Measurements from ENCODE around the gene ZNF717. TPM values are rescaled to one million over a fixed set of nuclear protein-coding genes. Genes with fewer than 3 reads are reported as not detected.

ZNF717 gene
- total RNA-seq, 2 donors from 2014 or later: 9.5 to 10.5 TPM

DNA sequence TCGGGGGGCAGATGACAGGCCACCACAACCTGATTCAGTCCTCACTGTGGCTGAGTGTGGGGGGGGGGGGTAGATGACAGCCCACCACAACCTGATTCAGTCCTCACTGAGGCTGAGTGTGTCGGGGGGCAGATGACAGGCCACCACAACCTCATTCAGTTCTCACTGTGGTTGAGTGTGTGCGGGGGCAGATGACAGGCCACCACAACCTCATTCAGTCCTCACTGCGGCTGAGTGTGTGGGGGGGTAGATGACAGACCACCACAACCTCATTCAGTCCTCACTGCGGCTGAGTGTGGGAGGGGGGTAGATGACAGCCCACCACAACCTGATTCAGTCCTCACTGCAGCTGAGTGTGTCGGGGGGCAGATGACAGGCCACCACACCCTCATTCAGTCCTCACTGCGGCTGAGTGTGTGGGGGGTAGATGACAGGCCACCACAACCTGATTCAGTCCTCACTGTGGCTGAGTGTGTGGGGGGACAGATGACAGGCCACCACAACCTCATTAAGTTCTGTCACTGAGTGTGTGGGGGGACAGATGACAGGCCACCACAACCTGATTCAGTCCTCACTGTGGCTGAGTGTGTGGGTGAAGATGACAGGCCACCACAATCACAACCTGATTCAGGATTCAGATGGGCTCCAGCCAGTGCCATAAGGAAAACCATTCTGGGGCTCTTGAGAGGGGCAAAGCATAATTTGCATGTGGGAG, 16.9 kb downstream of the ZNF717 start:
- Histone ChIP-seq H3K4me1 (no peaks in the 10 kb centered on the region), H3K9me3 (no peaks in the 10 kb centered on the region), H3K27me3 (no peaks in the 10 kb centered on the region), H3K4me3 (no peak overlapping the region), H3K36me3 (no peaks in the 10 kb centered on the region), H3K27ac (no peak overlapping the region), H3K9ac (ENCODE audit: low read depth in 2 of 2, low read length in 2 of 2) (no peak overlapping the region)
- intact Hi-C loops (cut with DNase I): no loop called here
- TF ChIP-seq, protein P1, sequence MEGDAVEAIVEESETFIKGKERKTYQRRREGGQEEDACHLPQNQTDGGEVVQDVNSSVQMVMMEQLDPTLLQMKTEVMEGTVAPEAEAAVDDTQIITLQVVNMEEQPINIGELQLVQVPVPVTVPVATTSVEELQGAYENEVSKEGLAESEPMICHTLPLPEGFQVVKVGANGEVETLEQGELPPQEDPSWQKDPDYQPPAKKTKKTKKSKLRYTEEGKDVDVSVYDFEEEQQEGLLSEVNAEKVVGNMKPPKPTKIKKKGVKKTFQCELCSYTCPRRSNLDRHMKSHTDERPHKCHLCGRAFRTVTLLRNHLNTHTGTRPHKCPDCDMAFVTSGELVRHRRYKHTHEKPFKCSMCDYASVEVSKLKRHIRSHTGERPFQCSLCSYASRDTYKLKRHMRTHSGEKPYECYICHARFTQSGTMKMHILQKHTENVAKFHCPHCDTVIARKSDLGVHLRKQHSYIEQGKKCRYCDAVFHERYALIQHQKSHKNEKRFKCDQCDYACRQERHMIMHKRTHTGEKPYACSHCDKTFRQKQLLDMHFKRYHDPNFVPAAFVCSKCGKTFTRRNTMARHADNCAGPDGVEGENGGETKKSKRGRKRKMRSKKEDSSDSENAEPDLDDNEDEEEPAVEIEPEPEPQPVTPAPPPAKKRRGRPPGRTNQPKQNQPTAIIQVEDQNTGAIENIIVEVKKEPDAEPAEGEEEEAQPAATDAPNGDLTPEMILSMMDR (IDR thresholded peaks at IDR 0.05): no peak
- DNase-seq: no peak

DNA sequence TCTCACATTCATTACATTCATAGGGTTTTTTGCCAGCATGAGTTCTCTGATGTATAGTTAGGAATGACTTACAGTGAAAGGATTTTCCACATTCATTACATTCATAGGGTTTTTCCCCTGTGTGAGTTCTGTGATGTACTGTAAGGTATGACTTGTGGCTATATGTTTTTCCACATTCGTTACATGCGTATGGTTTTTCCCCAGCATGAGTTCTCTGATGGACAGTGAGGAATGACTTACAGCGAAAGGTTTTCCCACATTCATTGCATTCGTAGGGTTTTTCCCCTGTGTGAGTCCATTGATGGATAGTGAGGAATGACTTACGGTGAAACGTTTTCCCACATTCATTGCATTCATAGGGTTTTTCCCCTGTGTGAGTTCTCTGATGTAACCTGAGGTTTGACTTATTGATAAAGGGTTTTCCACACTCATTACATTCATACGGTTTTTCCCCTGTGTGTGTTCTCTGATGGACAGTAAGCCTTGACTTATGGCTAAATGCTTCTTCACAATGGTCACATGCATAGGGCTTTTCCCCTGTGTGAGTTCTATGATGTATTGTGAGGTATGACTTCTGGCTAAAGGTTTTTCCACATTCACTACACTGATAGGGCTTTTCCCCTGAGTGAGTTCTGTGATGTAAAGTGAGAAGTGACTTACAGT, 47.4 kb downstream of the ZNF717 start:
- DNase-seq: no peak
- Histone ChIP-seq H3K4me1 (no peaks in the 10 kb centered on the region), H3K36me3 (no peaks in the 10 kb centered on the region), H3K27me3 (no peaks in the 10 kb centered on the region), H3K9ac (ENCODE audit: low read depth in 2 of 2, low read length in 2 of 2) (no peak overlapping the region), H3K4me3 (no peak overlapping the region), H3K9me3 (peaks cover 4% of the 10 kb centered on the region), H3K27ac (no peak overlapping the region)
- TF ChIP-seq, protein P1 (IDR thresholded peaks at IDR 0.05): no peak
- intact Hi-C loops (cut with DNase I): no loop called here

DNA sequence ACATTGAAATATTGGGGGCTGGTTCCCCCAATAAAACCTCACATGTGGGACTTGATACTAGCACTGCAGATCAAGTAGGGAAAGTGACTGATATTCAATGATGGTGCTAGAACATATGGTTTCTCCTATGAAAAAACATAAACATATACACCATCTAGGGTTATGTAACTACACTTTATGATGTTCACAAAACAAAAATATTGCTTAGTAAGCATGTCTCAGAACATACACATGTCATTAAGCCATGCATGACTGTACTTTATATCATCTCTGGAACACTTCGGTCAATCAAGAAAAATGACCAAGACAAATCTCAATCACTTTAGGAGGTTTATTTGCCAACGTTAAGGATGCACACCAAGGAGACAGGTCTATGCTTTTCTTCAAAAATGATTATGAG, 57.4 kb downstream of the ZNF717 start:
- H3K9me3 ChIP-seq: no peaks in the 10 kb centered on the region
- H3K9ac ChIP-seq (ENCODE audit: low read depth in 2 of 2, low read length in 2 of 2): no peak overlapping the region
- no peaks in the 10 kb centered on the region for H3K27me3 ChIP-seq
- no peak for DNase-seq
- intact Hi-C loops (cut with DNase I): no loop called here
- H3K4me1 ChIP-seq: no peaks in the 10 kb centered on the region
- no peak overlapping the region for H3K27ac ChIP-seq
- TF ChIP-seq, protein P1 (IDR thresholded peaks at IDR 0.05): no peak
- no peak overlapping the region for H3K4me3 ChIP-seq
- H3K36me3 ChIP-seq: no peaks in the 10 kb centered on the region

DNA sequence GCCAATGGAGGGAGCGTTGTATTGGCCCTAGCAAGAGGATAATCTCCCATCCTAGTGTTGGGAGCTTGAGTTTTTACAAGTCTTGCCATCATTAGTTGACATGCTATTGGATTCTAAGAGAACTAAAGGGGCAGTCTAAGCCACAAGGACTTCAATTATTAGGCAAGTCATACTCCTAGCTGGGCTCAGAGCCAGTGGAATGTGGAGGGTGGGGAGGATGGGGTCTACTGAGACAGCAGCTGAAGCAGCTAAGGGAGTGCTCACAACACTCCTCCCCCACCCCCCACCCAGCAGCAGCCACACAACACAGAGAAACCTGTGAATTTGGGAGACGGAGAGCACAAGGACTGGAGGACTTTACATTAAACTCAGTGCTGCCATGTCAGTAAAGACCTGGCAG, 93.3 kb downstream of the ZNF717 start:
- TF ChIP-seq, protein P1 (IDR thresholded peaks at IDR 0.05): no peak

DNA sequence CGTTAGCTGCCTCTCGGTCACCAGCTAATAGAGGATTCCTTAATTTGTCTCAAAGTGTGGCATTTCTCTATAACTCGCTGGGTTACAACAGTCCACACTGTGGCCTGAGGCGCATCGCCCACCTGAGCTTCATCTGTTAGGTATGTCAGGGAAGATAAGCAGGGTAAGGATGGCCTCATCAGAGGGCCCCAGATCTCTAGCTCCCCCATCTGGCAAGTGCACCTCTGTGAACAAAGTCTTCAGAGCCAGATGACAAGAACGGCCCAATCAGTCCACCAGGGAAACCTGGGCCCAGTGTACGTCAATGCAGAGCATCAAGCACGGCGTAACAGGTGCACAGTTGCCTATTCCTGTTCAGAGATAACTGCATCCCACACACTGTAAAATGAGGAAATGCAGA, 98.0 kb downstream of the ZNF717 start:
- H3K36me3 ChIP-seq: no peaks in the 10 kb centered on the region
- no peaks in the 10 kb centered on the region for H3K9me3 ChIP-seq
- TF ChIP-seq, protein P1 (IDR thresholded peaks at IDR 0.05): no peak
- intact Hi-C loops (cut with DNase I): no loop called here
- no peaks in the 10 kb centered on the region for H3K27me3 ChIP-seq
- no peak overlapping the region for H3K9ac ChIP-seq (ENCODE audit: low read depth in 2 of 2, low read length in 2 of 2)
- no peak overlapping the region for H3K27ac ChIP-seq
- no peaks in the 10 kb centered on the region for H3K4me1 ChIP-seq
- no peak overlapping the region for H3K4me3 ChIP-seq
- no peak for DNase-seq

More for the DNA sequence above, 93.3 kb downstream of the ZNF717 start:
- Histone ChIP-seq H3K4me1 (no peaks in the 10 kb centered on the region), H3K4me3 (no peak overlapping the region), H3K27me3 (no peaks in the 10 kb centered on the region), H3K27ac (no peak overlapping the region), H3K36me3 (no peaks in the 10 kb centered on the region), H3K9ac (ENCODE audit: low read depth in 2 of 2, low read length in 2 of 2) (no peak overlapping the region), H3K9me3 (no peaks in the 10 kb centered on the region)
- no peak for DNase-seq
- intact Hi-C loops (cut with DNase I): no loop called here

Small RNA genes lying within 50 kb of the gene (microRNA-seq; reads per million reads assigned to microRNA genes)
- gene MIR4273: not detected

Other genes with a start within 250 kb of the ZNF717 start
- gene FRG2C, start 121.2 kb downstream of the ZNF717 start, total RNA-seq: not detected